ENCODE measurements around the gene INPP5K.

GRCh38 chr17:1469231-1469852, 47.1 kb downstream of the INPP5K start:
- no peak for TF ChIP-seq CTCF (IDR thresholded peaks at IDR 0.05)
- TF ChIP-seq POLR2A (IDR thresholded peaks at IDR 0.05): no peak
- TF ChIP-seq EP300 (IDR thresholded peaks at IDR 0.05): no peak
